ENCODE data around the gene ANK3.

Gene ANK3

GRCh38 chr10:60403168-60403873, 13.6 kb upstream of the ANK3 start:
- POLR2A ChIA-PET, result no interaction called here
- no peaks in the 10 kb centered on the region for H3K9me3 ChIP-seq (ENCODE audit: control insufficient read depth, insufficient read depth, low read depth, low read length)
- H3K4me1 ChIP-seq (ENCODE audit: control insufficient read depth, insufficient read depth, low read length), result no peaks in the 10 kb centered on the region
- no peak overlapping the region for H3K27ac ChIP-seq (ENCODE audit: extremely low read depth, low read depth, low read length)
- H3K4me3 ChIP-seq (ENCODE audit: low read depth, low read length), result no peak overlapping the region
- no peaks in the 10 kb centered on the region for H3K36me3 ChIP-seq (ENCODE audit: control insufficient read depth in 2 of 2, insufficient read depth in 1 of 2, low read length in 2 of 2)
- TF ChIP-seq ZNF76 (tag by site-specific recombination; IDR thresholded peaks at IDR 0.05; ENCODE audit: borderline replicate concordance, low read depth) (no peak), ZNF610 (tag by site-specific recombination; IDR thresholded peaks at IDR 0.05; ENCODE audit: borderline replicate concordance) (no peak), ZNF140 (tag by site-specific recombination; IDR thresholded peaks at IDR 0.05) (no peak), ZNF169 (tag by site-specific recombination; IDR thresholded peaks at IDR 0.05) (no peak), ZNF174 (tag by site-specific recombination; IDR thresholded peaks at IDR 0.05) (no peak), ZNF776 (tag by site-specific recombination; IDR thresholded peaks at IDR 0.05; ENCODE audit: borderline replicate concordance) (no peak), KLF16 (tag by site-specific recombination; IDR thresholded peaks at IDR 0.05) (no peak), ZFP41 (tag by site-specific recombination; IDR thresholded peaks at IDR 0.05; ENCODE audit: borderline replicate concordance) (no peak), ZFP3 (tag by site-specific recombination; IDR thresholded peaks at IDR 0.05; ENCODE audit: low read depth) (no peak)
- CTCF ChIA-PET, result no interaction called here

GRCh38 chr10:60400366-60400765, 10.7 kb upstream of the ANK3 start:
- CTCF ChIA-PET, result no interaction called here
- no peaks in the 10 kb centered on the region for H3K4me1 ChIP-seq (ENCODE audit: control insufficient read depth, insufficient read depth, low read length)
- no peak for TF ChIP-seq ZNF610 (tag by site-specific recombination; IDR thresholded peaks at IDR 0.05; ENCODE audit: borderline replicate concordance)
- no peak for TF ChIP-seq ZNF701 (tag by site-specific recombination; IDR thresholded peaks at IDR 0.05)
- no peak for TF ChIP-seq ZNF184 (tag by site-specific recombination; IDR thresholded peaks at IDR 0.05)
- no peak for TF ChIP-seq ZNF529 (tag by site-specific recombination; IDR thresholded peaks at IDR 0.05; ENCODE audit: insufficient replicate concordance)
- TF ChIP-seq GLIS2 (tag by site-specific recombination; IDR thresholded peaks at IDR 0.05), result no peak
- TF ChIP-seq ZNF639 (tag by site-specific recombination; IDR thresholded peaks at IDR 0.05), result no peak
- POLR2A ChIA-PET, result no interaction called here
- H3K4me3 ChIP-seq (ENCODE audit: low read depth, low read length), result no peak overlapping the region
- no peak overlapping the region for H3K27ac ChIP-seq (ENCODE audit: extremely low read depth, low read depth, low read length)
- no peaks in the 10 kb centered on the region for H3K9me3 ChIP-seq (ENCODE audit: control insufficient read depth, insufficient read depth, low read depth, low read length)
- no peaks in the 10 kb centered on the region for H3K36me3 ChIP-seq (ENCODE audit: control insufficient read depth in 2 of 2, insufficient read depth in 1 of 2, low read length in 2 of 2)

- H3K9me3 ChIP-seq (ENCODE audit: control insufficient read depth, insufficient read depth, low read depth, low read length), result no peaks in the 10 kb centered on the region
- no peak overlapping the region for H3K4me3 ChIP-seq (ENCODE audit: low read depth, low read length)
- H3K4me1 ChIP-seq (ENCODE audit: control insufficient read depth, insufficient read depth, low read length), result no peaks in the 10 kb centered on the region
- POLR2A ChIA-PET, result no interaction called here
- H3K36me3 ChIP-seq (ENCODE audit: control insufficient read depth in 2 of 2, insufficient read depth in 1 of 2, low read length in 2 of 2), result no peaks in the 10 kb centered on the region
- no peak overlapping the region for H3K27ac ChIP-seq (ENCODE audit: extremely low read depth, low read depth, low read length)
- CTCF ChIA-PET, result interaction anchor here (0.6 kb wide), 2 partner anchors 60 to 1759 kb away, joined by 3 read pairs; no protein-coding TSS in a partner anchor
- no peak for TF ChIP-seq ZNF148 (tag by site-specific recombination; IDR thresholded peaks at IDR 0.05; ENCODE audit: borderline replicate concordance)
- TF ChIP-seq ZNF112 (tag by site-specific recombination; IDR thresholded peaks at IDR 0.05), result no peak
- no peak for TF ChIP-seq ZNF530 (tag by site-specific recombination; IDR thresholded peaks at IDR 0.05; ENCODE audit: low read depth)
- no peak for TF ChIP-seq ZNF366 (tag by site-specific recombination; conservative IDR thresholded peaks at IDR 0.05)
- no peak for TF ChIP-seq OVOL3 (tag by site-specific recombination; IDR thresholded peaks at IDR 0.05)
- TF ChIP-seq IKZF3 (tag by site-specific recombination; IDR thresholded peaks at IDR 0.05), result no peak
- no peak for TF ChIP-seq ELK4 (IDR thresholded peaks at IDR 0.05; ENCODE audit: borderline replicate concordance, low read depth, low read length)
- no peak for TF ChIP-seq ZNF416 (tag by site-specific recombination; IDR thresholded peaks at IDR 0.05)
- no peak for TF ChIP-seq ZNF776 (tag by site-specific recombination; IDR thresholded peaks at IDR 0.05; ENCODE audit: borderline replicate concordance)
- TF ChIP-seq ZNF335 (tag by site-specific recombination; conservative IDR thresholded peaks at IDR 0.05), result no peak
- TF ChIP-seq TSHZ1 (tag by site-specific recombination; IDR thresholded peaks at IDR 0.05; ENCODE audit: borderline replicate concordance), result no peak
Observed at GRCh38 chr10:60399328-60399727, 9.7 kb upstream of the ANK3 start.
